ENCODE data around the gene ENPP5. TPM values are rescaled to one million over a fixed set of nuclear protein-coding genes. Genes with fewer than 3 reads are reported as not detected.

Gene ENPP5
- total RNA-seq, 2 donors from 2014 or later, result 9.0 to 12.9 TPM

DNA sequence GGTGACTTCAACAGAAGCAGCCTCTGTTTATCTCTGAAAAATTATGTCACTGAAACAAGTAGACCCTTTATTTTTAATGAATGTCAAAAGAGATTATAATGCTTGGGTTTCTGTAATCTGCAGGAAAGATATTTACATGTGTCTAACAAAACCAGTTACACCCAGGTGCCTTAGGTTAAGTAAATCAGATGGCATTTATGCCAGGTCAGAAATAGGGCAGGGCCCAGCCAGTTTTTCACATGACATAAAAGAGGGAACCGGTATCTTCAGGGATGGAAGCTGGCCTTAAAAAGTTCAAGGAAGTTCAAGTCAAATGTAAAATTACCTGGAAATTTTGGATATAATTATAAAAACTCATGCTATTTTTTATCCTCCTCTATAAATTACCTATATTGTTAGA, 55.1 kb downstream of the ENPP5 start:
- Histone ChIP-seq H3K4me3 (ENCODE audit: low read length) (no peak overlapping the region), H3K27me3 (ENCODE audit: control insufficient read depth, insufficient read depth, low read length, poor library complexity, severe bottlenecking) (no peaks in the 10 kb centered on the region), H3K9me3 (ENCODE audit: control insufficient read depth, low read length) (peaks cover 12% of the 10 kb centered on the region), H3K9ac (ENCODE audit: extremely low read depth, low read length, poor library complexity, severe bottlenecking) (no peak overlapping the region), H3K4me1 (ENCODE audit: control insufficient read depth, insufficient read depth, low read length) (no peaks in the 10 kb centered on the region), H3K27ac (ENCODE audit: low read depth, low read length) (no peak overlapping the region), H3K36me3 (ENCODE audit: control insufficient read depth, insufficient read depth, low read length) (no peaks in the 10 kb centered on the region)
- TF ChIP-seq, protein P1, sequence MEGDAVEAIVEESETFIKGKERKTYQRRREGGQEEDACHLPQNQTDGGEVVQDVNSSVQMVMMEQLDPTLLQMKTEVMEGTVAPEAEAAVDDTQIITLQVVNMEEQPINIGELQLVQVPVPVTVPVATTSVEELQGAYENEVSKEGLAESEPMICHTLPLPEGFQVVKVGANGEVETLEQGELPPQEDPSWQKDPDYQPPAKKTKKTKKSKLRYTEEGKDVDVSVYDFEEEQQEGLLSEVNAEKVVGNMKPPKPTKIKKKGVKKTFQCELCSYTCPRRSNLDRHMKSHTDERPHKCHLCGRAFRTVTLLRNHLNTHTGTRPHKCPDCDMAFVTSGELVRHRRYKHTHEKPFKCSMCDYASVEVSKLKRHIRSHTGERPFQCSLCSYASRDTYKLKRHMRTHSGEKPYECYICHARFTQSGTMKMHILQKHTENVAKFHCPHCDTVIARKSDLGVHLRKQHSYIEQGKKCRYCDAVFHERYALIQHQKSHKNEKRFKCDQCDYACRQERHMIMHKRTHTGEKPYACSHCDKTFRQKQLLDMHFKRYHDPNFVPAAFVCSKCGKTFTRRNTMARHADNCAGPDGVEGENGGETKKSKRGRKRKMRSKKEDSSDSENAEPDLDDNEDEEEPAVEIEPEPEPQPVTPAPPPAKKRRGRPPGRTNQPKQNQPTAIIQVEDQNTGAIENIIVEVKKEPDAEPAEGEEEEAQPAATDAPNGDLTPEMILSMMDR (conservative IDR thresholded peaks at IDR 0.05), result no peak
- Mint-ChIP-seq H3K27me3 (ENCODE audit: insufficient read depth) (peaks cover 3% of the 10 kb centered on the region), H3K27ac (no peak overlapping the region), H3K9me3 (peaks cover 27% of the 10 kb centered on the region), H3K36me3 (ENCODE audit: low read depth) (peaks cover 5% of the 10 kb centered on the region), H3K4me3 (no peak overlapping the region), H3K4me1 (peaks cover 3% of the 10 kb centered on the region)
- 95 to 100% methylated on average over 1 of the region's 1 CpG for WGBS, 2 experiments (ENCODE audit: insufficient coverage in 1 of 2, insufficient read length in 1 of 2)
- DNase-seq, result no peak

DNA sequence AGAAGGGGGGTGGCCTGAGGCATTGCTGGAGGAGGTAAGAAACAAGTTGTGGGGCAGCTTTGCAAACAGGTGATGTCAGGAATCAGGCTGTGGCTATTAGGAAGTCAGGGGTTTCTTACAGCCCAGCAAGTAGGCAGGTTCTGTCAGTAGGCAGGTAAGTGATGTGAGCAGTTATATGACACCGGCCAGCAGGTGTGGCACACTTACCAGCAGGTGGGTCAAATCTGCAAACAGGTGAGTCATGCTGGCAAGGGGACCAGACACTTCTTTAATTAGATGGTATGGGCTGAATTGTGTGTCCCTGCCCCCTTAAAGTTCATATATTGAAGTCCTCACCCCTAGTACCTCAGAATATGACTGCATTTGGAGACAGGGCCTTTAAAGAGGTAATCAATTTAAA, 57.4 kb downstream of the ENPP5 start:
- no peak overlapping the region for H3K4me3 Mint-ChIP-seq
- H3K4me1 Mint-ChIP-seq, result peaks cover 3% of the 10 kb centered on the region
- peak; percentile 71 for DNase-seq
- H3K27ac Mint-ChIP-seq, result no peak overlapping the region
- H3K4me3 ChIP-seq (ENCODE audit: low read length), result no peak overlapping the region
- no peak overlapping the region for H3K27ac ChIP-seq (ENCODE audit: low read depth, low read length)
- no peaks in the 10 kb centered on the region for H3K9me3 ChIP-seq (ENCODE audit: control insufficient read depth, low read length)
- no peaks in the 10 kb centered on the region for H3K36me3 ChIP-seq (ENCODE audit: control insufficient read depth, insufficient read depth, low read length)
- no peaks in the 10 kb centered on the region for H3K4me1 ChIP-seq (ENCODE audit: control insufficient read depth, insufficient read depth, low read length)
- peaks cover 8% of the 10 kb centered on the region for H3K9me3 Mint-ChIP-seq
- H3K27me3 Mint-ChIP-seq (ENCODE audit: insufficient read depth), result no peaks in the 10 kb centered on the region
- no peak overlapping the region for H3K9ac ChIP-seq (ENCODE audit: extremely low read depth, low read length, poor library complexity, severe bottlenecking)
- WGBS, 2 experiments (ENCODE audit: insufficient coverage in 1 of 2, insufficient read length in 1 of 2), result 88 to 100% methylated on average over 1 of the region's 1 CpG
- TF ChIP-seq, protein P1 (conservative IDR thresholded peaks at IDR 0.05), result no peak
- no peaks in the 10 kb centered on the region for H3K36me3 Mint-ChIP-seq (ENCODE audit: low read depth)
- H3K27me3 ChIP-seq (ENCODE audit: control insufficient read depth, insufficient read depth, low read length, poor library complexity, severe bottlenecking), result no peaks in the 10 kb centered on the region

Other genes starting within 250 kb of the ENPP5 start
- under 1 TPM in 1 of 2 donors, not detected in 1; 0.11 TPM for gene CLIC5, start 155.1 kb downstream of the ENPP5 start, total RNA-seq
- gene ENPP4, start 41.0 kb downstream of the ENPP5 start, total RNA-seq, result 1 to 10 TPM; 3.5 to 7.2 TPM